Measurements from ENCODE around the gene GLA.

GLA gene

GRCh38 chrX:101365301-101365795, 42.4 kb downstream of the GLA start:
- DNase-seq (ENCODE audit: extremely low read depth, low read depth), result no peak
- no peak for TF ChIP-seq CTCF (IDR thresholded peaks at IDR 0.05; ENCODE audit: low read depth, low read length, missing control alignments)

GRCh38 chrX:101362757-101363156, 45.0 kb downstream of the GLA start:
- TF ChIP-seq CTCF (IDR thresholded peaks at IDR 0.05; ENCODE audit: low read depth, low read length, missing control alignments), result no peak
- H3K4me3 ChIP-seq (replicated peaks; ENCODE audit: low read depth, low read length), result no peak overlapping the region

More at GRCh38 chrX:101365301-101365795, 42.4 kb downstream of the GLA start:
- H3K4me3 ChIP-seq (replicated peaks; ENCODE audit: low read depth, low read length), result no peak overlapping the region

GRCh38 chrX:101362116-101362515, 45.6 kb downstream of the GLA start:
- no peak for DNase-seq (ENCODE audit: extremely low read depth, low read depth)
- TF ChIP-seq CTCF (IDR thresholded peaks at IDR 0.05; ENCODE audit: low read depth, low read length, missing control alignments), result no peak
- H3K4me3 ChIP-seq (replicated peaks; ENCODE audit: low read depth, low read length), result no peak overlapping the region

More at GRCh38 chrX:101362757-101363156, 45.0 kb downstream of the GLA start:
- DNase-seq (ENCODE audit: extremely low read depth, low read depth), result no peak

GRCh38 chrX:101360390-101360789, 47.3 kb downstream of the GLA start:
- DNase-seq (ENCODE audit: extremely low read depth, low read depth), result no peak
- no peak overlapping the region for H3K4me3 ChIP-seq (replicated peaks; ENCODE audit: low read depth, low read length)
- no peak for TF ChIP-seq CTCF (IDR thresholded peaks at IDR 0.05; ENCODE audit: low read depth, low read length, missing control alignments)

GRCh38 chrX:101359966-101360365, 47.8 kb downstream of the GLA start:
- DNase-seq (ENCODE audit: extremely low read depth, low read depth), result no peak
- no peak for TF ChIP-seq CTCF (IDR thresholded peaks at IDR 0.05; ENCODE audit: low read depth, low read length, missing control alignments)
- H3K4me3 ChIP-seq (replicated peaks; ENCODE audit: low read depth, low read length), result no peak overlapping the region

GRCh38 chrX:101357166-101357795, 50.4 kb downstream of the GLA start:
- H3K4me3 ChIP-seq (replicated peaks; ENCODE audit: low read depth, low read length), result no peak overlapping the region
- peak; percentile 17 for TF ChIP-seq CTCF (IDR thresholded peaks at IDR 0.05; ENCODE audit: low read depth, low read length, missing control alignments)
- DNase-seq (ENCODE audit: extremely low read depth, low read depth), result no peak

- peak overlapping the region; percentile 79 for H3K4me3 ChIP-seq (replicated peaks; ENCODE audit: low read depth, low read length)
- no peak for TF ChIP-seq CTCF (IDR thresholded peaks at IDR 0.05; ENCODE audit: low read depth, low read length, missing control alignments)
- DNase-seq (ENCODE audit: extremely low read depth, low read depth), result no peak
Measured at GRCh38 chrX:101349193-101349562, 58.5 kb downstream of the GLA start.

Data from HFF-Myc (cell line).